ENCODE measurements around the gene RNH1. TPM values are rescaled to one million over a fixed set of nuclear protein-coding genes. Genes with fewer than 3 reads are reported as not detected.

Gene RNH1
- total RNA-seq, 4 donors from 2014 or later: 220 to 303 (median 281) TPM

- no peak for DNase-seq (ENCODE audit: low spot score in 2 of 2)
- H3K27ac ChIP-seq: no peak overlapping the region
- no peak overlapping the region for H3K4me3 ChIP-seq
- peaks cover 0 to 54% (median 0%) of the 10 kb centered on the region in 3 donors for H3K36me3 ChIP-seq
- TF ChIP-seq, protein P1, sequence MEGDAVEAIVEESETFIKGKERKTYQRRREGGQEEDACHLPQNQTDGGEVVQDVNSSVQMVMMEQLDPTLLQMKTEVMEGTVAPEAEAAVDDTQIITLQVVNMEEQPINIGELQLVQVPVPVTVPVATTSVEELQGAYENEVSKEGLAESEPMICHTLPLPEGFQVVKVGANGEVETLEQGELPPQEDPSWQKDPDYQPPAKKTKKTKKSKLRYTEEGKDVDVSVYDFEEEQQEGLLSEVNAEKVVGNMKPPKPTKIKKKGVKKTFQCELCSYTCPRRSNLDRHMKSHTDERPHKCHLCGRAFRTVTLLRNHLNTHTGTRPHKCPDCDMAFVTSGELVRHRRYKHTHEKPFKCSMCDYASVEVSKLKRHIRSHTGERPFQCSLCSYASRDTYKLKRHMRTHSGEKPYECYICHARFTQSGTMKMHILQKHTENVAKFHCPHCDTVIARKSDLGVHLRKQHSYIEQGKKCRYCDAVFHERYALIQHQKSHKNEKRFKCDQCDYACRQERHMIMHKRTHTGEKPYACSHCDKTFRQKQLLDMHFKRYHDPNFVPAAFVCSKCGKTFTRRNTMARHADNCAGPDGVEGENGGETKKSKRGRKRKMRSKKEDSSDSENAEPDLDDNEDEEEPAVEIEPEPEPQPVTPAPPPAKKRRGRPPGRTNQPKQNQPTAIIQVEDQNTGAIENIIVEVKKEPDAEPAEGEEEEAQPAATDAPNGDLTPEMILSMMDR (IDR thresholded peaks at IDR 0.05): no peak
- TF ChIP-seq POLR2A (IDR thresholded peaks at IDR 0.05) (no peak), EP300 (IDR thresholded peaks at IDR 0.05) (no peak)
- H3K4me1 ChIP-seq: no peaks in the 10 kb centered on the region
- H3K27me3 ChIP-seq: no peaks in the 10 kb centered on the region
- no peaks in the 10 kb centered on the region for H3K9me3 ChIP-seq
- WGBS, 2 donors: 75 to 91% methylated on average over 7 to 14 of the region's 22 CpGs
Observed at GRCh38 chr11:487571-488021, 19.4 kb downstream of the RNH1 start.

DNA sequence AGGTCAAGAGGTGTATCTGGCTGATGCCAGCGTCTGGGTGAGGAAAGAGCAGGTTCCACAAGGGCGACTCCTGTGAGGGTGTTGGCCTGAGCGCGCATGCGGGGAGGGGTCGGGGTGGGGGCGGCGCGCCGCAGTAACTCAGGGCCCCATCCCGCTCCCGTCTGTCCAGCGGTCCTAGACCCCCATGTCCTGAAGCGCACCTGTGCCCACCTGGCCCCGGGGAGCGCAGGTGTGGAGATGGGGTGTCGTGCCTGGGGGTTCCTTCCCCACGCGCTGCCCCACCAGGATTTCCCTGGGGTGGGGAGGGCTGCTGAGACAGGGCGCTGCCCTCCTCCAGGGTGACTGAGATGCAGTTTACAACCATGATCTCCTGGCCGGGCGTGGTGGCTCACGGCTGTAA, 20.9 kb downstream of the RNH1 start:
- WGBS, 2 donors: 88 to 94% methylated on average over 10 to 18 of the region's 23 CpGs
- Histone ChIP-seq H3K4me1 (no peaks in the 10 kb centered on the region), H3K9me3 (no peaks in the 10 kb centered on the region), H3K27me3 (no peaks in the 10 kb centered on the region), H3K36me3 (peaks cover 0 to 45% (median 0%) of the 10 kb centered on the region in 3 donors), H3K27ac (no peak overlapping the region), H3K4me3 (no peak overlapping the region)
- TF ChIP-seq POLR2A (IDR thresholded peaks at IDR 0.05): no peak
- TF ChIP-seq EP300 (IDR thresholded peaks at IDR 0.05): no peak
- TF ChIP-seq, protein P1 (IDR thresholded peaks at IDR 0.05): no peak
- DNase-seq (ENCODE audit: low spot score in 2 of 2): no peak

- Histone ChIP-seq H3K36me3 (peaks cover 0 to 36% (median 0%) of the 10 kb centered on the region in 3 donors), H3K9me3 (no peaks in the 10 kb centered on the region), H3K4me3 (no peak overlapping the region), H3K4me1 (no peaks in the 10 kb centered on the region), H3K27me3 (no peaks in the 10 kb centered on the region), H3K27ac (no peak overlapping the region)
- WGBS, 2 donors: 94% methylated on average over 38 of the region's 38 CpGs
- TF ChIP-seq EP300 (IDR thresholded peaks at IDR 0.05) (no peak), POLR2A (IDR thresholded peaks at IDR 0.05) (no peak)
- TF ChIP-seq, protein P1 (IDR thresholded peaks at IDR 0.05): no peak
- DNase-seq (ENCODE audit: low spot score in 2 of 2): no peak
Observed at GRCh38 chr11:484616-485015, 22.4 kb downstream of the RNH1 start.

- H3K4me3 ChIP-seq: no peak overlapping the region
- no peak overlapping the region for H3K27ac ChIP-seq
- no peaks in the 10 kb centered on the region for H3K27me3 ChIP-seq
- H3K36me3 ChIP-seq: peaks cover 0 to 20% (median 0%) of the 10 kb centered on the region in 3 donors
- WGBS, 2 donors: 89 to 90% methylated on average over 11 to 13 of the region's 13 CpGs
- peaks cover 0 to 8% (median 0%) of the 10 kb centered on the region in 4 donors for H3K4me1 ChIP-seq
- H3K9me3 ChIP-seq: no peaks in the 10 kb centered on the region
- no peak for DNase-seq (ENCODE audit: low spot score in 2 of 2)
- TF ChIP-seq, protein P1 (IDR thresholded peaks at IDR 0.05): no peak
- no peak for TF ChIP-seq POLR2A (IDR thresholded peaks at IDR 0.05)
Observed at GRCh38 chr11:479311-479710, 27.7 kb downstream of the RNH1 start.

- no peaks in the 10 kb centered on the region for H3K27me3 ChIP-seq
- no peak for DNase-seq (ENCODE audit: low spot score in 2 of 2)
- H3K36me3 ChIP-seq: peaks cover 0 to 26% (median 0%) of the 10 kb centered on the region in 3 donors
- no peak overlapping the region for H3K4me3 ChIP-seq
- 59 to 63% methylated on average over 16 of the region's 16 CpGs for WGBS, 2 donors
- TF ChIP-seq POLR2A (IDR thresholded peaks at IDR 0.05): no peak
- TF ChIP-seq, protein P1 (IDR thresholded peaks at IDR 0.05): no peak
- no peak for TF ChIP-seq EP300 (IDR thresholded peaks at IDR 0.05)
- H3K27ac ChIP-seq: no peak overlapping the region
- peaks cover 0 to 8% (median 0%) of the 10 kb centered on the region in 4 donors for H3K4me1 ChIP-seq
- no peaks in the 10 kb centered on the region for H3K9me3 ChIP-seq
Observed at GRCh38 chr11:477052-477715, 29.9 kb downstream of the RNH1 start.
